HL-60 (cell line): ENCODE measurements around the gene CYSTM1.

Experiments used
- DNase-seq, 2 experiments: peaks; one replicate each; pipeline ENCODE4 v3.0.0-alpha.2; 2010 to 2020; ENCODE audit warnings: low read depth in 1 of 2, low spot score in 1 of 2
- H3K27ac ChIP-seq: fragments of 250-450 bp; sonication (Bioruptor Pico); replicated peaks from 2 replicates; pipeline ENCODE4 v1.5.1; 2020; ENCODE audit warnings: mild to moderate bottlenecking, moderate library complexity
- H3K27me3 ChIP-seq: fragments of 250-450 bp; sonication (Bioruptor Pico); 2 replicates; pipeline ENCODE4 v1.5.1; 2021; ENCODE audit warnings: mild to moderate bottlenecking, moderate library complexity; ENCODE audit not compliant: insufficient read depth, poor library complexity, severe bottlenecking
- H3K4me3 ChIP-seq: replicated peaks from 2 replicates; pipeline ENCODE4 v1.5.1; 2011; ENCODE audit warnings: mild to moderate bottlenecking, control low read depth, low read length; ENCODE audit not compliant: insufficient read depth
- CTCF ChIP-seq: IDR thresholded peaks from one replicate; pipeline ENCODE4 v1.5.1; 2011; ENCODE audit warnings: low read length, control low read depth, inconsistent platforms; ENCODE audit not compliant: insufficient read depth
- GABPA ChIP-seq: IDR thresholded peaks from 2 replicates; pipeline ENCODE4 v1.6.1; 2012; ENCODE audit warnings: low read depth
- POLR2AphosphoS5 ChIP-seq: IDR thresholded peaks from 2 replicates; pipeline ENCODE4 v1.6.1; 2012; ENCODE audit warnings: low read depth
- REST ChIP-seq: IDR thresholded peaks from 2 replicates; pipeline ENCODE4 v1.6.1; 2012; ENCODE audit warnings: low read depth; ENCODE audit not compliant: insufficient replicate concordance
- SPI1 ChIP-seq: IDR thresholded peaks from 2 replicates; pipeline ENCODE4 v1.6.1; 2012; ENCODE audit warnings: low read depth, mild to moderate bottlenecking, borderline replicate concordance

CYSTM1 gene

GRCh38 chr5:140148508-140148907, 26.5 kb upstream of the CYSTM1 start:
- no peak for DNase-seq
- TF ChIP-seq POLR2AphosphoS5: no peak
- no peak for TF ChIP-seq CTCF
- no peak for TF ChIP-seq GABPA
- TF ChIP-seq SPI1: no peak
- no peak for TF ChIP-seq REST
- Histone ChIP-seq H3K27me3 (no peaks in the 10 kb centered on the region), H3K27ac (no peak overlapping the region), H3K4me3 (no peak overlapping the region)

- Histone ChIP-seq H3K4me3 (no peak overlapping the region), H3K27me3 (no peaks in the 10 kb centered on the region), H3K27ac (no peak overlapping the region)
- DNase-seq: no peak
- TF ChIP-seq CTCF (no peak), SPI1 (no peak), POLR2AphosphoS5 (no peak), REST (no peak), GABPA (no peak)
These were observed 24.8 kb upstream of the CYSTM1 start for GRCh38 chr5:140150201-140150600.

GRCh38 chr5:140151144-140152021, 23.6 kb upstream of the CYSTM1 start:
- no peaks in the 10 kb centered on the region for H3K27me3 ChIP-seq
- no peak for DNase-seq
- no peak overlapping the region for H3K4me3 ChIP-seq
- no peak overlapping the region for H3K27ac ChIP-seq
- no peak for TF ChIP-seq GABPA
- TF ChIP-seq SPI1: no peak
- no peak for TF ChIP-seq POLR2AphosphoS5
- no peak for TF ChIP-seq CTCF
- TF ChIP-seq REST: no peak
